ENCODE data around the gene CAMK1D.

- TF ChIP-seq, protein P1, sequence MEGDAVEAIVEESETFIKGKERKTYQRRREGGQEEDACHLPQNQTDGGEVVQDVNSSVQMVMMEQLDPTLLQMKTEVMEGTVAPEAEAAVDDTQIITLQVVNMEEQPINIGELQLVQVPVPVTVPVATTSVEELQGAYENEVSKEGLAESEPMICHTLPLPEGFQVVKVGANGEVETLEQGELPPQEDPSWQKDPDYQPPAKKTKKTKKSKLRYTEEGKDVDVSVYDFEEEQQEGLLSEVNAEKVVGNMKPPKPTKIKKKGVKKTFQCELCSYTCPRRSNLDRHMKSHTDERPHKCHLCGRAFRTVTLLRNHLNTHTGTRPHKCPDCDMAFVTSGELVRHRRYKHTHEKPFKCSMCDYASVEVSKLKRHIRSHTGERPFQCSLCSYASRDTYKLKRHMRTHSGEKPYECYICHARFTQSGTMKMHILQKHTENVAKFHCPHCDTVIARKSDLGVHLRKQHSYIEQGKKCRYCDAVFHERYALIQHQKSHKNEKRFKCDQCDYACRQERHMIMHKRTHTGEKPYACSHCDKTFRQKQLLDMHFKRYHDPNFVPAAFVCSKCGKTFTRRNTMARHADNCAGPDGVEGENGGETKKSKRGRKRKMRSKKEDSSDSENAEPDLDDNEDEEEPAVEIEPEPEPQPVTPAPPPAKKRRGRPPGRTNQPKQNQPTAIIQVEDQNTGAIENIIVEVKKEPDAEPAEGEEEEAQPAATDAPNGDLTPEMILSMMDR (IDR thresholded peaks at IDR 0.05): no peak
- TF ChIP-seq POLR2A (IDR thresholded peaks at IDR 0.05): no peak
These were observed 479.4 kb downstream of the CAMK1D start for GRCh38 chr10:12828736-12829135.
